Activated CD4-positive, alpha-beta T cell treated with anti-CD3 and anti-CD28 coated beads, Interleukin-2, amount 50 U/mL, for 4 hours (primary cell): ENCODE data around the gene DNMT3B.
"Not testable (repeated sequence)": the region's sequence is repeated elsewhere in the genome, so short reads cannot be mapped to it uniquely, and the experiment has no call there.

Source experiments
- DNase-seq, 2 experiments: peaks; one replicate each; pipeline ENCODE4 v3.0.0-alpha.2; 2020

The DNMT3B gene

GRCh38 chr20:32761831-32762753 is at the start of gene DNMT3B:
Gene DNMT3B, plus strand, starts transcription at chr20:32762385. Its CDS starts 17,939 bp downstream, at chr20:32780324.
- peak; percentile 58 to 65 for DNase-seq

GRCh38 chr20:32718749-32719348 is 43.3 kb upstream of the DNMT3B start:
- no peak for DNase-seq

GRCh38 chr20:32727683-32728082 is 34.5 kb upstream of the DNMT3B start:
- no peak for DNase-seq

GRCh38 chr20:32728435-32728834 is 33.8 kb upstream of the DNMT3B start:
- DNase-seq, result not testable (repeated sequence)

GRCh38 chr20:32729334-32729733 is 32.9 kb upstream of the DNMT3B start:
- DNase-seq, result not testable (repeated sequence)

- no peak for DNase-seq
These were observed 30.3 kb upstream of the DNMT3B start for GRCh38 chr20:32731882-32732266.

GRCh38 chr20:32737371-32738223 is 24.6 kb upstream of the DNMT3B start:
- DNase-seq, result peak in 1 of 2 experiments; percentile 26

- DNase-seq, result no peak
These were observed 21.0 kb upstream of the DNMT3B start for GRCh38 chr20:32741151-32741550.

GRCh38 chr20:32742322-32743236 is 19.6 kb upstream of the DNMT3B start:
- peak in 1 of 2 experiments; percentile 3 for DNase-seq

- DNase-seq, result peak; percentile 68 to 69
These were observed 18.7 kb upstream of the DNMT3B start, which contains the start of gene COMMD7 for GRCh38 chr20:32743237-32744112. Gene COMMD7, minus strand, starts transcription at chr20:32743467. Its CDS starts 76 bp downstream, at chr20:32743391.

- no peak for DNase-seq
These were observed 12.1 kb upstream of the DNMT3B start for GRCh38 chr20:32749914-32750637.

GRCh38 chr20:32751293-32751692 is 10.9 kb upstream of the DNMT3B start:
- DNase-seq, result no peak

GRCh38 chr20:32751702-32752457 is 10.3 kb upstream of the DNMT3B start:
- no peak for DNase-seq

GRCh38 chr20:32752458-32753250 is 9.5 kb upstream of the DNMT3B start:
- no peak for DNase-seq

GRCh38 chr20:32753731-32754130 is 8.5 kb upstream of the DNMT3B start:
- no peak for DNase-seq

GRCh38 chr20:32756156-32756555 is 6.0 kb upstream of the DNMT3B start:
- no peak for DNase-seq

- no peak for DNase-seq
These were observed 761 bp upstream of the DNMT3B start for GRCh38 chr20:32761417-32761830.

- no peak for DNase-seq
These were observed 593 bp downstream of the DNMT3B start for GRCh38 chr20:32762754-32763201.
